ENCODE measurements around the gene ECHS1. TPM values are rescaled to one million over a fixed set of nuclear protein-coding genes. Genes with fewer than 3 reads are reported as not detected.

Gene ECHS1
- total and polyA plus RNA-seq, 4 experiments from 2014 or later = 29.7 to 117 (median 56.0) TPM

- Histone ChIP-seq H3K9me3 (ENCODE audit: control insufficient read depth in 1 of 2, low read length in 2 of 2) (no peaks in the 10 kb centered on the region), H3K36me3 (ENCODE audit: insufficient read depth, low read length) (no peaks in the 10 kb centered on the region), H3K27me3 (ENCODE audit: insufficient read depth, low read length) (no peaks in the 10 kb centered on the region), H3K4me3 (ENCODE audit: low read length in 2 of 2) (peak overlapping the region in 1 of 2 donors; percentile 32), H3K4me1 (ENCODE audit: insufficient read depth, low read length) (peaks cover 9% of the 10 kb centered on the region), H3K27ac (ENCODE audit: low read depth, low read length) (no peak overlapping the region)
- peaks cover 0 to 2% of the 10 kb centered on the region in 2 donors for H3K36me3 Mint-ChIP-seq
- peak; percentile 58 to 70 (median 61) for DNase-seq
- ChIA-PET CTCF (ENCODE audit: partially characterized antibody) (interaction anchor here (1.0 to 1.6 kb wide), 7 partner anchors 10 to 175 kb away, joined by 3 to 12 read pairs (median 5); no protein-coding TSS in a partner anchor), POLR2A (ENCODE audit: partially characterized antibody) (no interaction called here)
- H3K4me1 Mint-ChIP-seq = peaks cover 7 to 14% (median 13%) of the 10 kb centered on the region in 4 donors
- intact Hi-C loops (cut with micrococcal nuclease) = loop anchor here (1.0 to 10.0 kb wide), 3 partner anchors 11 to 414 kb away; no protein-coding TSS in a partner anchor
- H3K27me3 Mint-ChIP-seq = peaks cover 0 to 6% of the 10 kb centered on the region in 2 donors
- H3K9me3 Mint-ChIP-seq = no peaks in the 10 kb centered on the region
- H3K27ac Mint-ChIP-seq = peak overlapping the region in 2 of 7 donors; percentile 36 to 77
- H3K4me3 Mint-ChIP-seq = peak overlapping the region; percentile 27 to 80 (median 70)
These were observed 54.5 kb downstream of the ECHS1 start for GRCh38 chr10:133318494-133319127.

- CTCF ChIA-PET (ENCODE audit: partially characterized antibody) = no interaction called here
- Histone ChIP-seq H3K27me3 (ENCODE audit: insufficient read depth, low read length) (no peaks in the 10 kb centered on the region), H3K27ac (ENCODE audit: low read depth, low read length) (no peak overlapping the region), H3K4me1 (ENCODE audit: insufficient read depth, low read length) (peaks cover 9% of the 10 kb centered on the region), H3K9me3 (ENCODE audit: control insufficient read depth in 1 of 2, low read length in 2 of 2) (no peaks in the 10 kb centered on the region), H3K4me3 (ENCODE audit: low read length in 2 of 2) (no peak overlapping the region), H3K36me3 (ENCODE audit: insufficient read depth, low read length) (no peaks in the 10 kb centered on the region)
- Mint-ChIP-seq H3K27ac (no peak overlapping the region), H3K4me3 (no peak overlapping the region), H3K27me3 (peaks cover 0 to 6% of the 10 kb centered on the region in 2 donors), H3K4me1 (peaks cover 6 to 14% (median 13%) of the 10 kb centered on the region in 4 donors), H3K9me3 (no peaks in the 10 kb centered on the region), H3K36me3 (peaks cover 0 to 14% of the 10 kb centered on the region in 2 donors)
- intact Hi-C loops (cut with micrococcal nuclease) = loop anchor here (10.0 kb wide), 1 partner anchor 412 kb away; no protein-coding TSS in a partner anchor
- POLR2A ChIA-PET (ENCODE audit: partially characterized antibody) = no interaction called here
- DNase-seq = no peak
These were observed 56.4 kb downstream of the ECHS1 start for GRCh38 chr10:133316732-133317131.

GRCh38 chr10:133316266-133316665, 56.9 kb downstream of the ECHS1 start:
- ChIA-PET CTCF (ENCODE audit: partially characterized antibody) (interaction anchor here (1.4 to 3.1 kb wide), 3 partner anchors 9 to 170 kb away, joined by 6 to 19 read pairs (median 7); no protein-coding TSS in a partner anchor), POLR2A (ENCODE audit: partially characterized antibody) (interaction anchor here (1.6 kb wide), 1 partner anchor 8 kb away, joined by 6 read pairs; no protein-coding TSS in a partner anchor)
- Mint-ChIP-seq H3K36me3 (peaks cover 4 to 17% of the 10 kb centered on the region in 2 donors), H3K4me3 (no peak overlapping the region), H3K4me1 (peaks cover 6 to 14% (median 13%) of the 10 kb centered on the region in 4 donors), H3K9me3 (no peaks in the 10 kb centered on the region), H3K27me3 (peaks cover 0 to 6% of the 10 kb centered on the region in 2 donors), H3K27ac (peak overlapping the region in 1 of 7 donors; percentile 52)
- intact Hi-C loops (cut with micrococcal nuclease) = loop anchor here (10.0 kb wide), 1 partner anchor 411 kb away; no protein-coding TSS in a partner anchor
- no peak overlapping the region for H3K4me3 ChIP-seq (ENCODE audit: low read length in 2 of 2)
- no peaks in the 10 kb centered on the region for H3K9me3 ChIP-seq (ENCODE audit: control insufficient read depth in 1 of 2, low read length in 2 of 2)
- no peak for DNase-seq
- no peaks in the 10 kb centered on the region for H3K36me3 ChIP-seq (ENCODE audit: insufficient read depth, low read length)
- H3K4me1 ChIP-seq (ENCODE audit: insufficient read depth, low read length) = peaks cover 9% of the 10 kb centered on the region
- no peaks in the 10 kb centered on the region for H3K27me3 ChIP-seq (ENCODE audit: insufficient read depth, low read length)
- H3K27ac ChIP-seq (ENCODE audit: low read depth, low read length) = no peak overlapping the region

- no peaks in the 10 kb centered on the region for H3K9me3 Mint-ChIP-seq
- intact Hi-C loops (cut with micrococcal nuclease) = loop anchor here (10.0 kb wide), 1 partner anchor 411 kb away; no protein-coding TSS in a partner anchor
- Histone ChIP-seq H3K9me3 (ENCODE audit: control insufficient read depth in 1 of 2, low read length in 2 of 2) (no peaks in the 10 kb centered on the region), H3K4me1 (ENCODE audit: insufficient read depth, low read length) (peaks cover 9% of the 10 kb centered on the region), H3K27me3 (ENCODE audit: insufficient read depth, low read length) (no peaks in the 10 kb centered on the region), H3K36me3 (ENCODE audit: insufficient read depth, low read length) (no peaks in the 10 kb centered on the region), H3K4me3 (ENCODE audit: low read length in 2 of 2) (no peak overlapping the region), H3K27ac (ENCODE audit: low read depth, low read length) (no peak overlapping the region)
- peaks cover 4 to 21% of the 10 kb centered on the region in 2 donors for H3K36me3 Mint-ChIP-seq
- peak overlapping the region in 1 of 7 donors; percentile 52 for H3K27ac Mint-ChIP-seq
- no peak for DNase-seq
- ChIA-PET CTCF (ENCODE audit: partially characterized antibody) (interaction anchor here (0.7 to 3.1 kb wide), 4 partner anchors 8 to 292 kb away, joined by 3 to 19 read pairs (median 6); no protein-coding TSS in a partner anchor), POLR2A (ENCODE audit: partially characterized antibody) (interaction anchor here (1.6 kb wide), 1 partner anchor 9 kb away, joined by 6 read pairs; no protein-coding TSS in a partner anchor)
- H3K27me3 Mint-ChIP-seq = peaks cover 0 to 6% of the 10 kb centered on the region in 2 donors
- H3K4me3 Mint-ChIP-seq = no peak overlapping the region
- H3K4me1 Mint-ChIP-seq = peaks cover 6 to 14% (median 13%) of the 10 kb centered on the region in 4 donors
These were observed 57.3 kb downstream of the ECHS1 start for GRCh38 chr10:133315847-133316246.

- Histone ChIP-seq H3K27ac (ENCODE audit: low read depth, low read length) (no peak overlapping the region), H3K4me1 (ENCODE audit: insufficient read depth, low read length) (peaks cover 9% of the 10 kb centered on the region), H3K9me3 (ENCODE audit: control insufficient read depth in 1 of 2, low read length in 2 of 2) (no peaks in the 10 kb centered on the region), H3K27me3 (ENCODE audit: insufficient read depth, low read length) (no peaks in the 10 kb centered on the region), H3K4me3 (ENCODE audit: low read length in 2 of 2) (no peak overlapping the region), H3K36me3 (ENCODE audit: insufficient read depth, low read length) (no peaks in the 10 kb centered on the region)
- ChIA-PET CTCF (ENCODE audit: partially characterized antibody) (interaction anchor here (1.0 to 3.1 kb wide), 5 partner anchors 7 to 171 kb away, joined by 3 to 19 read pairs (median 6); no protein-coding TSS in a partner anchor), POLR2A (ENCODE audit: partially characterized antibody) (interaction anchor here (1.6 kb wide), 1 partner anchor 10 kb away, joined by 6 read pairs; no protein-coding TSS in a partner anchor)
- DNase-seq = peak in 1 of 5 donors; percentile 8
- Mint-ChIP-seq H3K4me3 (no peak overlapping the region), H3K27ac (peak overlapping the region in 2 of 7 donors; percentile 65 to 81), H3K9me3 (no peaks in the 10 kb centered on the region), H3K4me1 (peaks cover 6 to 17% (median 14%) of the 10 kb centered on the region in 4 donors), H3K27me3 (peaks cover 0 to 6% of the 10 kb centered on the region in 2 donors), H3K36me3 (peaks cover 4 to 26% of the 10 kb centered on the region in 2 donors)
- intact Hi-C loops (cut with micrococcal nuclease) = loop anchor here (10.0 kb wide), 1 partner anchor 410 kb away; no protein-coding TSS in a partner anchor
These were observed 58.2 kb downstream of the ECHS1 start for GRCh38 chr10:133314911-133315310.

GRCh38 chr10:133313192-133313591, 60.0 kb downstream of the ECHS1 start:
- H3K9me3 Mint-ChIP-seq = peaks cover 0 to 1% (median 0%) of the 10 kb centered on the region in 8 donors
- no peak for DNase-seq
- H3K9me3 ChIP-seq (ENCODE audit: control insufficient read depth in 1 of 2, low read length in 2 of 2) = no peaks in the 10 kb centered on the region
- H3K27ac ChIP-seq (ENCODE audit: low read depth, low read length) = no peak overlapping the region
- H3K4me1 ChIP-seq (ENCODE audit: insufficient read depth, low read length) = peaks cover 7% of the 10 kb centered on the region
- peaks cover 4 to 27% of the 10 kb centered on the region in 2 donors for H3K36me3 Mint-ChIP-seq
- H3K36me3 ChIP-seq (ENCODE audit: insufficient read depth, low read length) = no peaks in the 10 kb centered on the region
- ChIA-PET CTCF (ENCODE audit: partially characterized antibody) (interaction anchor here (3.1 kb wide), 1 partner anchor 16 kb away, joined by 19 read pairs; no protein-coding TSS in a partner anchor), POLR2A (ENCODE audit: partially characterized antibody) (no interaction called here)
- peaks cover 0 to 12% (median 8%) of the 10 kb centered on the region in 4 donors for H3K4me1 Mint-ChIP-seq
- H3K4me3 Mint-ChIP-seq = no peak overlapping the region
- peaks cover 0 to 1% of the 10 kb centered on the region in 2 donors for H3K27me3 Mint-ChIP-seq
- no peaks in the 10 kb centered on the region for H3K27me3 ChIP-seq (ENCODE audit: insufficient read depth, low read length)
- H3K4me3 ChIP-seq (ENCODE audit: low read length in 2 of 2) = no peak overlapping the region
- intact Hi-C loops (cut with micrococcal nuclease) = loop anchor here (10.0 kb wide), 1 partner anchor 408 kb away; no protein-coding TSS in a partner anchor
- H3K27ac Mint-ChIP-seq = no peak overlapping the region

GRCh38 chr10:133312769-133313145, 60.4 kb downstream of the ECHS1 start:
- no peaks in the 10 kb centered on the region for H3K27me3 ChIP-seq (ENCODE audit: insufficient read depth, low read length)
- Mint-ChIP-seq H3K27ac (no peak overlapping the region), H3K36me3 (peaks cover 4 to 32% of the 10 kb centered on the region in 2 donors), H3K27me3 (peaks cover 0 to 5% of the 10 kb centered on the region in 2 donors), H3K4me3 (no peak overlapping the region), H3K9me3 (peaks cover 0 to 5% (median 0%) of the 10 kb centered on the region in 8 donors), H3K4me1 (peaks cover 2 to 15% (median 11%) of the 10 kb centered on the region in 4 donors)
- peaks cover 7% of the 10 kb centered on the region for H3K4me1 ChIP-seq (ENCODE audit: insufficient read depth, low read length)
- CTCF ChIA-PET (ENCODE audit: partially characterized antibody) = no interaction called here
- no peak overlapping the region for H3K4me3 ChIP-seq (ENCODE audit: low read length in 2 of 2)
- POLR2A ChIA-PET (ENCODE audit: partially characterized antibody) = no interaction called here
- H3K9me3 ChIP-seq (ENCODE audit: control insufficient read depth in 1 of 2, low read length in 2 of 2) = no peaks in the 10 kb centered on the region
- no peak for DNase-seq
- no peak overlapping the region for H3K27ac ChIP-seq (ENCODE audit: low read depth, low read length)
- H3K36me3 ChIP-seq (ENCODE audit: insufficient read depth, low read length) = no peaks in the 10 kb centered on the region
- intact Hi-C loops (cut with micrococcal nuclease) = loop anchor here (10.0 kb wide), 1 partner anchor 408 kb away; no protein-coding TSS in a partner anchor

Data from CD4-positive, alpha-beta memory T cell (primary cell).